NB4 (cell line): ENCODE measurements around the gene MAML2.

Experiments used
- MYC ChIP-seq: IDR thresholded peaks from 2 replicates; pipeline ENCODE4 v1.6.1; 2011; ENCODE audit warnings: low read depth, low read length
- POLR2A ChIP-seq: IDR thresholded peaks from 2 replicates; pipeline ENCODE4 v1.6.1; 2011; ENCODE audit warnings: mild to moderate bottlenecking; ENCODE audit not compliant: insufficient read length; ENCODE audit errors: extremely low read depth
- TF ChIP-seq, protein P1 (sequence below): IDR thresholded peaks from one replicate; pipeline ENCODE4 v1.5.1; 2012; ENCODE audit warnings: low read depth, low read length
- TF ChIP-seq, protein P2 (sequence below): IDR thresholded peaks from 2 replicates; pipeline ENCODE4 v1.6.1; 2011; ENCODE audit warnings: low read depth, low read length

DNA sequence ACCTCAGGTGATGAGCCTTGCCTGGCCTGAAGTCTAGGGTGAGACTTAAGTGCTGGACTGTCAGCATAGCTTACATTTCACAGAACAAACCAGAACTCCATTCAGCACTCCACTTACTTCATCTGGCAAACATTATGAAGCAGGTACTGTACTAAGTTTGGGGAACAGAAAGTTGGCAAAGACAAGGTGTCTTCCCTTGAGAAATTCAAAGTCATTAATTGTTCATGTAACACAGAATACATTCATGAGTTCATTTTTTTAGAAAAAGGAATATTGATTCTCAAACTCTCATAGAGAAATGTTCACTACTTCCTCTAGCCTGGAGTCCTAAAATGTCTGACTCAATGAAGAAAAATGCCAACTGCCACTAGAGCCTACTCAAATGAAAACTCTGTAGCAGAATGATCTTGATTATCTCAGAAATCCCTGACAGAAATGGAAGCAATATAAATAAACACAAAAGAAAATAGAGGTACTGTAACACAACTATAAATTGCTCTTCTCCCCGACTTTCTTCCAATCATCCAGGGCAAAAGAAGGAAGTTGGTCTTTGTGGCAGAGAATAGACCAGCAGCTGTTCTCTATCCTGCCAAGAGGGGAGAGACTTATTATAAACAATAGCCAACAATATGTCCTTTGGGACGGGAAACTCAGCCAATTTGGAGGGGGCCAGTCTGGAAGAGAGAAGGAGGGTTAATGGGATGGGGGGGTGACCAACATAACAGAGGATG lies 289.9 kb downstream of the MAML2 start:
- TF ChIP-seq, protein P1, sequence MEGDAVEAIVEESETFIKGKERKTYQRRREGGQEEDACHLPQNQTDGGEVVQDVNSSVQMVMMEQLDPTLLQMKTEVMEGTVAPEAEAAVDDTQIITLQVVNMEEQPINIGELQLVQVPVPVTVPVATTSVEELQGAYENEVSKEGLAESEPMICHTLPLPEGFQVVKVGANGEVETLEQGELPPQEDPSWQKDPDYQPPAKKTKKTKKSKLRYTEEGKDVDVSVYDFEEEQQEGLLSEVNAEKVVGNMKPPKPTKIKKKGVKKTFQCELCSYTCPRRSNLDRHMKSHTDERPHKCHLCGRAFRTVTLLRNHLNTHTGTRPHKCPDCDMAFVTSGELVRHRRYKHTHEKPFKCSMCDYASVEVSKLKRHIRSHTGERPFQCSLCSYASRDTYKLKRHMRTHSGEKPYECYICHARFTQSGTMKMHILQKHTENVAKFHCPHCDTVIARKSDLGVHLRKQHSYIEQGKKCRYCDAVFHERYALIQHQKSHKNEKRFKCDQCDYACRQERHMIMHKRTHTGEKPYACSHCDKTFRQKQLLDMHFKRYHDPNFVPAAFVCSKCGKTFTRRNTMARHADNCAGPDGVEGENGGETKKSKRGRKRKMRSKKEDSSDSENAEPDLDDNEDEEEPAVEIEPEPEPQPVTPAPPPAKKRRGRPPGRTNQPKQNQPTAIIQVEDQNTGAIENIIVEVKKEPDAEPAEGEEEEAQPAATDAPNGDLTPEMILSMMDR: no peak
- TF ChIP-seq POLR2A (no peak), MYC (no peak)
- TF ChIP-seq, protein P2, sequence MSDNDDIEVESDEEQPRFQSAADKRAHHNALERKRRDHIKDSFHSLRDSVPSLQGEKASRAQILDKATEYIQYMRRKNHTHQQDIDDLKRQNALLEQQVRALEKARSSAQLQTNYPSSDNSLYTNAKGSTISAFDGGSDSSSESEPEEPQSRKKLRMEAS: no peak
